ENCODE data around the gene PNRC2.
"Not testable (repeated sequence)": the region's sequence is repeated elsewhere in the genome, so short reads cannot be mapped to it uniquely, and the experiment has no call there.

The PNRC2 gene

GRCh38 chr1:23995431-23995837, 35.8 kb downstream of the PNRC2 start:
- no peak for DNase-seq

- DNase-seq, result no peak
Observed at GRCh38 chr1:23996700-23997229, 37.1 kb downstream of the PNRC2 start.

GRCh38 chr1:23997812-23998211, 38.2 kb downstream of the PNRC2 start:
- DNase-seq, result no peak

GRCh38 chr1:23999156-23999671, 39.6 kb downstream of the PNRC2 start:
- DNase-seq, result no peak

GRCh38 chr1:24002695-24003094, 43.1 kb downstream of the PNRC2 start:
- no peak for DNase-seq

- no peak for DNase-seq
Observed at GRCh38 chr1:24003331-24003972, 43.8 kb downstream of the PNRC2 start.

GRCh38 chr1:24004132-24004531, 44.5 kb downstream of the PNRC2 start:
- DNase-seq, result no peak

- no peak for DNase-seq
Observed at GRCh38 chr1:24005163-24005562, 45.5 kb downstream of the PNRC2 start.

GRCh38 chr1:24007079-24007478, 47.5 kb downstream of the PNRC2 start:
- no peak for DNase-seq

- DNase-seq, result not testable (repeated sequence)
Observed at GRCh38 chr1:24008574-24009184, 49.1 kb downstream of the PNRC2 start.

- no peak for DNase-seq
Observed at GRCh38 chr1:24009406-24009805, 49.8 kb downstream of the PNRC2 start.

- DNase-seq, result no peak
Observed at GRCh38 chr1:24010650-24011049, 51.0 kb downstream of the PNRC2 start.

- not testable (repeated sequence) for DNase-seq
Observed at GRCh38 chr1:24012878-24013277, 53.2 kb downstream of the PNRC2 start.
